Fibroblast of upper back skin (primary cell): ENCODE measurements around the gene BDNF.
"Not testable (repeated sequence)": the region's sequence is repeated elsewhere in the genome, so short reads cannot be mapped to it uniquely, and the experiment has no call there.

Experiments
- DNase-seq: peaks from one replicate; pipeline ENCODE4 v3.0.0-alpha.2; 2013

Gene BDNF

GRCh38 chr11:27700351-27701301, at the start of gene BDNF:
BDNF (minus strand) TSS chr11:27700455; CDS start chr11:27658564, 41,891 bp downstream.
- DNase-seq = peak; percentile 67

- DNase-seq = no peak
These were observed 40.2 kb upstream of the BDNF start for GRCh38 chr11:27740362-27741013.

- no peak for DNase-seq
These were observed 35.0 kb upstream of the BDNF start for GRCh38 chr11:27735281-27735680.

- not testable (repeated sequence) for DNase-seq
These were observed 31.5 kb upstream of the BDNF start for GRCh38 chr11:27731803-27732202.

- no peak for DNase-seq
These were observed 26.7 kb upstream of the BDNF start for GRCh38 chr11:27726981-27727380.

GRCh38 chr11:27723687-27724086, 23.4 kb upstream of the BDNF start:
- DNase-seq = no peak

- peak; percentile 44 for DNase-seq
These were observed 22.7 kb upstream of the BDNF start for GRCh38 chr11:27722953-27723344.

GRCh38 chr11:27722117-27722952, 22.1 kb upstream of the BDNF start:
- DNase-seq = peak; percentile 55

- no peak for DNase-seq
These were observed 21.2 kb upstream of the BDNF start for GRCh38 chr11:27721264-27722116.

- peak; percentile 65 for DNase-seq
These were observed 20.1 kb upstream of the BDNF start for GRCh38 chr11:27720277-27720830.

- peak; percentile 36 for DNase-seq
These were observed 19.3 kb upstream of the BDNF start for GRCh38 chr11:27719546-27719925.

- peak; percentile 50 for DNase-seq
These were observed 18.7 kb upstream of the BDNF start for GRCh38 chr11:27718863-27719545.

GRCh38 chr11:27718346-27718862, 18.1 kb upstream of the BDNF start:
- DNase-seq = peak; percentile 97

GRCh38 chr11:27717801-27718229, 17.6 kb upstream of the BDNF start:
- DNase-seq = no peak

GRCh38 chr11:27717377-27717776, 17.1 kb upstream of the BDNF start:
- DNase-seq = peak; percentile 58

- peak; percentile 85 for DNase-seq
These were observed 16.6 kb upstream of the BDNF start for GRCh38 chr11:27716835-27717234.

GRCh38 chr11:27716216-27716615, 16.0 kb upstream of the BDNF start:
- DNase-seq = no peak

- DNase-seq = no peak
These were observed 11.5 kb upstream of the BDNF start for GRCh38 chr11:27711725-27712124.

- no peak for DNase-seq
These were observed 10.3 kb upstream of the BDNF start for GRCh38 chr11:27710536-27710935.

- DNase-seq = no peak
These were observed 7.4 kb upstream of the BDNF start for GRCh38 chr11:27707676-27708075.
